B cell (primary cell): Measurements from ENCODE around the gene MAP3K19. TPM values are rescaled to one million over a fixed set of nuclear protein-coding genes. Genes with fewer than 3 reads are reported as not detected.

Experiments
- ATAC-seq: fragments of 200-7000 bp; cut with Tn5 transposase; one replicate; pipeline ENCODE4 v1.10.0; 2021; ENCODE audit warnings: low read depth, mild to moderate bottlenecking, moderate number of reproducible peaks, moderate library complexity
- CTCF ChIA-PET: fragments of 350-600 bp; sonication (Branson Sonifier 250); formaldehyde crosslinking; loops from one replicate; lab custom pipeline; 2021; ENCODE audit warnings: antibody characterized with exemption, inconsistent platforms; lab: Charles Lee
- POLR2A ChIA-PET: fragments of 350-600 bp; sonication (Branson Sonifier 250); formaldehyde crosslinking; loops from one replicate; lab custom pipeline; 2021; ENCODE audit warnings: antibody characterized with exemption; lab: Charles Lee
- DNase-seq: peaks from one replicate; pipeline ENCODE4 v3.0.0; 2013
- H2AFZ ChIP-seq: 2 replicates; pipeline ENCODE4 v1.6.1; 2012; ENCODE audit warnings: mild to moderate bottlenecking, low read depth, low read length; ENCODE audit not compliant: insufficient read depth, poor library complexity, severe bottlenecking
- H3K27ac ChIP-seq, 2 donors: 1 replicate in 1 of 2; 2 replicates in 1 of 2; pipeline ENCODE4 v1.5.1; 2012 to 2013; ENCODE audit warnings: low read length in 2 of 2, mild to moderate bottlenecking in 2 of 2, moderate library complexity in 1 of 2
- H3K27me3 ChIP-seq, 4 experiments: fragments of 200-600 bp in 1 of 4; sonication (generic) in 1 of 4; replicated peaks in 1 of 4; 1 replicate in 2 of 4; 2 replicates in 2 of 4; pipeline versions ENCODE4 v1.6.1 to v1.7.0; 2013 to 2016; ENCODE audit warnings: low read length in 3 of 4, mild to moderate bottlenecking in 2 of 4, mixed read lengths in 1 of 4, moderate library complexity in 1 of 4; ENCODE audit not compliant: insufficient read depth in 4 of 4, control insufficient read depth in 3 of 4; ENCODE audit errors: control extremely low read depth in 1 of 4
- H3K36me3 ChIP-seq, 2 experiments: replicated peaks in 1 of 2; 1 replicate in 1 of 2; 2 replicates in 1 of 2; pipeline versions ENCODE4 v1.6.1 to v1.7.1; 2013; ENCODE audit warnings: low read length in 1 of 2; ENCODE audit not compliant: insufficient read depth in 2 of 2, control insufficient read depth in 1 of 2; ENCODE audit errors: control extremely low read depth in 1 of 2, extremely low read depth in 1 of 2
- H3K4me1 ChIP-seq, 2 donors: fragments of 200-600 bp in 1 of 2; sonication (generic) in 1 of 2; 1 replicate in 1 of 2; 2 replicates in 1 of 2; pipeline versions ENCODE4 v1.5.1 to v1.6.1; 2013 to 2017; ENCODE audit warnings: low read length in 2 of 2; ENCODE audit not compliant: control insufficient read depth in 2 of 2, insufficient read depth in 2 of 2
- H3K4me2 ChIP-seq: replicated peaks from 2 replicates; pipeline ENCODE3; 2012; ENCODE audit warnings: mild to moderate bottlenecking, low read depth, low read length; ENCODE audit not compliant: poor library complexity, severe bottlenecking
- H3K4me3 ChIP-seq, 5 experiments: fragments of 200-600 bp in 1 of 5; sonication (generic) in 1 of 5; 1 replicate in 3 of 5; 2 replicates in 2 of 5; pipeline versions ENCODE4 v1.5.1 to v1.7.0; 2011 to 2016; ENCODE audit warnings: low read length in 4 of 5, mild to moderate bottlenecking in 4 of 5, low read depth in 2 of 5, control low read depth in 1 of 5, moderate library complexity in 1 of 5; ENCODE audit not compliant: insufficient read depth in 1 of 5; ENCODE audit errors: control extremely low read depth in 1 of 5, extremely low read depth in 1 of 5
- H3K79me2 ChIP-seq: fragments of 200-600 bp; sonication (generic); one replicate; pipeline ENCODE4 v1.6.0; 2016; ENCODE audit warnings: low read length; ENCODE audit not compliant: control insufficient read depth, insufficient read depth
- H3K9ac ChIP-seq: fragments of 200-600 bp; sonication (generic); 2 replicates; pipeline ENCODE4 v1.6.1; 2017; ENCODE audit warnings: mild to moderate bottlenecking, low read length, moderate library complexity
- H3K9me3 ChIP-seq, 3 donors: one replicate each; pipeline versions ENCODE4 v1.6.1 to v1.7.1; 2013; ENCODE audit warnings: low read length in 2 of 3; ENCODE audit not compliant: control insufficient read depth in 2 of 3, insufficient read depth in 1 of 3; ENCODE audit errors: control extremely low read depth in 1 of 3
- H4K20me1 ChIP-seq: 2 replicates; pipeline ENCODE4 v1.6.0; 2012; ENCODE audit warnings: mild to moderate bottlenecking, low read length; ENCODE audit not compliant: insufficient read depth, control insufficient read depth, poor library complexity, severe bottlenecking
- H3K27ac Mint-ChIP-seq: one replicate; pipeline ENCODE4 v1.8.0; 2021; ENCODE audit warnings: mixed read lengths
- H3K27me3 Mint-ChIP-seq: one replicate; pipeline ENCODE4 v1.8.0; 2021; ENCODE audit warnings: mixed read lengths
- H3K4me1 Mint-ChIP-seq: one replicate; pipeline ENCODE4 v1.8.0; 2021; ENCODE audit warnings: mixed read lengths
- H3K4me3 Mint-ChIP-seq: one replicate; pipeline ENCODE4 v1.8.0; 2021; ENCODE audit warnings: mixed read lengths
- H3K9me3 Mint-ChIP-seq: one replicate; pipeline ENCODE4 v1.8.0; 2022; ENCODE audit warnings: mixed read lengths; ENCODE audit not compliant: insufficient read depth
- EZH2 ChIP-seq: IDR thresholded peaks from 2 replicates; pipeline ENCODE4 v1.6.1; 2012; ENCODE audit warnings: borderline replicate concordance, low read depth, mild to moderate bottlenecking, moderate library complexity, low read length; ENCODE audit not compliant: insufficient read depth, poor library complexity, severe bottlenecking
- WGBS: methylation state at CpG from one replicate; pipeline ENCODE4 v1.1.5; 2013; ENCODE audit warnings: missing lambda C conversion rate; ENCODE audit not compliant: insufficient coverage; 5-methylcytosine and 5-hydroxymethylcytosine counted together
- intact Hi-C: fragments of 100-400 bp; cut with micrococcal nuclease; formaldehyde crosslinking; loops from one replicate; pipeline ENCODE4 v1.10.0; 2022
- polyA plus RNA-seq: library from polyadenylated mRNA; depleted of rRNA; stranded (reverse); fragments of >200 nt; gene quantifications from 2 replicates; pipeline ENCODE4 v1.2.3, GENCODE V29; 2012
- total RNA-seq, 2 donors: library from RNA; stranded (reverse); fragments of 120-200 nt in 1 of 2; gene quantifications; 1 replicate in 1 of 2; 2 replicates in 1 of 2; pipeline versions ENCODE4 v1.2.3 to v1.2.4, GENCODE V29; 2013 to 2022
- TF ChIP-seq, protein P1 (sequence below): fragments of 200-600 bp; IDR thresholded peaks from one replicate; pipeline ENCODE4 v1.8.0; 2022; ENCODE audit warnings: antibody characterized with exemption, mild to moderate bottlenecking

Gene MAP3K19
- total and polyA plus RNA-seq, 2 donors (not counting 1 experiment from before 2014, with no cell fraction given): 0.46 TPM; not detected in 1

DNA sequence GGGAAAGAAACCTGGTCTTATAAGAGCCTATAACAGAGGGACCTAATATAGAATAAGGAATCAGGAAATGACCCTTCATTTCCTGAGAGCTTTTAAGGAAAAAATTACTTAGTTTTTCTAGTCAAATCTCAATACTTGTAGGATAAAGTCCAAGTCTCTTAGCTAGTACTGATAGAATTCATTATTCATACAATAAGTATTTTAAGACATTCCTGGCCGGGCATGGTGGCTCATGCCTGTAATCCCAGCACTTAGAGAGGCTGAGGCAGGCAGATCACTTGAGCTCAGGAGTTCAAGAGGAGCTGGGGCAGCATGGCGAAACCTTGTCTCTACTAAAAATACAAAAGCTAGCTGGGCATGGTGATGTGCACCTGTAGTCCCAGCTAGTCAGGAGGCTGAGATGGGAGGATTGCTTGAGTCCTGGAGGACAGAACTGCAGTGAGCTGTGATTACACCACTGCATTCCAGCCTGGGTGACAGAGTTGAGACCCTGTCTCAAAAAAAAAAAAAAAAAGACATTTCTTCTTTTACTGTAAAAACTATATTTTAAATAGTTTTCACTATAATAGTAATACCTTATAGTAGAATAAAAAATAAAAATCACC, 8.0 kb upstream of the MAP3K19 start:
- no peak overlapping the region for H3K4me3 ChIP-seq
- H3K36me3 ChIP-seq: peaks cover 0 to 11% of the 10 kb centered on the region in 2 experiments
- no peak overlapping the region for H3K9ac ChIP-seq
- ChIA-PET CTCF (interaction anchor here (0.6 to 2.3 kb wide), 2 partner anchors 10 to 83 kb away, joined by 3 to 7 read pairs; no protein-coding TSS in a partner anchor), POLR2A (no interaction called here)
- Mint-ChIP-seq H3K27me3 (no peaks in the 10 kb centered on the region), H3K27ac (no peak overlapping the region), H3K4me3 (no peak overlapping the region), H3K9me3 (no peaks in the 10 kb centered on the region), H3K4me1 (peaks cover 42% of the 10 kb centered on the region)
- DNase-seq (no peak), ATAC-seq (no peak)
- intact Hi-C loops: loop anchor here (10.0 kb wide), 2 partner anchors 110 to 320 kb away; no protein-coding TSS in a partner anchor
- H3K4me2 ChIP-seq: no peak overlapping the region
- H4K20me1 ChIP-seq: peaks cover 17% of the 10 kb centered on the region
- no peaks in the 10 kb centered on the region for H3K9me3 ChIP-seq
- H3K27ac ChIP-seq: no peak overlapping the region
- H3K27me3 ChIP-seq: no peaks in the 10 kb centered on the region
- H2AFZ ChIP-seq: no peak overlapping the region
- TF ChIP-seq, protein P1, sequence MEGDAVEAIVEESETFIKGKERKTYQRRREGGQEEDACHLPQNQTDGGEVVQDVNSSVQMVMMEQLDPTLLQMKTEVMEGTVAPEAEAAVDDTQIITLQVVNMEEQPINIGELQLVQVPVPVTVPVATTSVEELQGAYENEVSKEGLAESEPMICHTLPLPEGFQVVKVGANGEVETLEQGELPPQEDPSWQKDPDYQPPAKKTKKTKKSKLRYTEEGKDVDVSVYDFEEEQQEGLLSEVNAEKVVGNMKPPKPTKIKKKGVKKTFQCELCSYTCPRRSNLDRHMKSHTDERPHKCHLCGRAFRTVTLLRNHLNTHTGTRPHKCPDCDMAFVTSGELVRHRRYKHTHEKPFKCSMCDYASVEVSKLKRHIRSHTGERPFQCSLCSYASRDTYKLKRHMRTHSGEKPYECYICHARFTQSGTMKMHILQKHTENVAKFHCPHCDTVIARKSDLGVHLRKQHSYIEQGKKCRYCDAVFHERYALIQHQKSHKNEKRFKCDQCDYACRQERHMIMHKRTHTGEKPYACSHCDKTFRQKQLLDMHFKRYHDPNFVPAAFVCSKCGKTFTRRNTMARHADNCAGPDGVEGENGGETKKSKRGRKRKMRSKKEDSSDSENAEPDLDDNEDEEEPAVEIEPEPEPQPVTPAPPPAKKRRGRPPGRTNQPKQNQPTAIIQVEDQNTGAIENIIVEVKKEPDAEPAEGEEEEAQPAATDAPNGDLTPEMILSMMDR: no peak
- no peak for TF ChIP-seq EZH2
- WGBS: 43% methylated on average over 1 of the region's 2 CpGs
- H3K79me2 ChIP-seq: peaks cover 70% of the 10 kb centered on the region
- peaks cover 17 to 19% of the 10 kb centered on the region in 2 donors for H3K4me1 ChIP-seq

DNA sequence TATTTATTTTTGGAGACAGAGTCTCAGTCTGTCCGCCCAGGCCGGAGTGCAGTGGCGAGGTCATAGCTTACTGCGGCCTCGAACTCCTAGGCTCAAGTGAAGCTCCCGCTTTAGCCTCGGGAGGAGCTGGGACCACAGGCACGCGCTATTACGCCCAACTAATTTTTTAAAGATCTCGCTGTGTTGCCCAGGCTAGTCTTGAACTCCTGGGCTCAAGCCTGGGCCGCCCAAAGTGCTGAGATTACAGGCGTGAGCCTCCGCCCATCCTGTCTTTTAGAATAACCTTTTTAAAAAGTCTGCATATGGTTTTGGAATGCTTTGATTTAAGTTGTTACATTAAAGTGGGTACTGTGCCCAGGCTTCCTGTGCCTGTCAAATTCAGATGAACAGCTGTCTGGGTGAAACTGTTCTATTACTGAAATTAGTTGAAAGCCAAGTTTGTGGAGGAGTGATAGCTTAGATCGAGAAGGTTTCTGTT, 5.8 kb upstream of the MAP3K19 start:
- POLR2A ChIA-PET: no interaction called here
- peak overlapping the region; percentile 98 for H3K27ac Mint-ChIP-seq
- no peaks in the 10 kb centered on the region for H3K9me3 Mint-ChIP-seq
- ATAC-seq (no peak), DNase-seq (peak; percentile 15)
- H3K79me2 ChIP-seq: peaks cover 55% of the 10 kb centered on the region
- peaks cover 38% of the 10 kb centered on the region for H3K4me1 Mint-ChIP-seq
- peak overlapping the region; percentile 98 to 99 for H3K27ac ChIP-seq
- peaks cover 17% of the 10 kb centered on the region for H4K20me1 ChIP-seq
- H3K27me3 ChIP-seq: no peaks in the 10 kb centered on the region
- H2AFZ ChIP-seq: peak overlapping the region; percentile 84
- peak overlapping the region; percentile 91 to 97 (median 96) for H3K4me3 ChIP-seq
- peaks cover 0 to 7% of the 10 kb centered on the region in 2 experiments for H3K36me3 ChIP-seq
- H3K4me2 ChIP-seq: peak overlapping the region; percentile 81
- peak overlapping the region; percentile 98 for H3K9ac ChIP-seq
- CTCF ChIA-PET: interaction anchor here (1.2 to 2.3 kb wide), 3 partner anchors 8 to 49 kb away, joined by 5 to 7 read pairs (median 7); no protein-coding TSS in a partner anchor
- 30% methylated on average over 13 of the region's 15 CpGs for WGBS
- no peaks in the 10 kb centered on the region for H3K9me3 ChIP-seq
- TF ChIP-seq, protein P1: no peak
- peak overlapping the region; percentile 91 for H3K4me3 Mint-ChIP-seq
- no peaks in the 10 kb centered on the region for H3K27me3 Mint-ChIP-seq
- peaks cover 17 to 19% of the 10 kb centered on the region in 2 donors for H3K4me1 ChIP-seq
- intact Hi-C loops: loop anchor here (1.0 to 10.0 kb wide), 6 partner anchors 108 to 824 kb away; partner anchors contain the start of genes CCNT2, MCM6 and UBXN4
